Stimulated activated CD4-positive, alpha-beta T cell treated with anti-CD3 and anti-CD28 coated beads, Interleukin-12 subunit alpha, Interleukin-12 subunit beta, amount 100 ng/mL, for 24 hours (primary cell): ENCODE measurements around the gene BID.

Source experiments
- DNase-seq, 2 experiments: peaks; one replicate each; pipeline ENCODE4 v3.0.0-alpha.2; 2020; ENCODE audit warnings: low read depth in 2 of 2

BID gene

GRCh38 chr22:17738386-17739128 is 35.7 kb downstream of the BID start:
- DNase-seq: no peak

DNA sequence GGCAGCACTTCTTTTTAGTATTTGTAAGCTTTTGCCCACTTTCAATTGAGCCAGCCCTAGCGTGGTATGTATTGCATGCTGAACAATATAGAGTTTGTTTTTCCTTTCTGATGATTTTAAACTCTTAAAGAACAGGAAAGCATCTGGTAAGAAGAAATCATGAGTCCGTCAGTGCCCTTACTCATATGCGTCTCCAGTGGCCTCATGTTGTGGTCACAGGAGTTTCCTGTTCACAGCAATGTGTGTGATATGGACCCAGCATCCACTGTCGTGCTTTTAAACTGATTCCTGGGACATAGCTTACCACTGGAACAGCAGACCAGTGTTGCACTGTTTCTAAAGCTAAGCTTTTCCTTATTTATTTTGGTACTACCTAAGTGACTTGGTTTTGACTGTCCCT is 40.1 kb downstream of the BID start:
- no peak for DNase-seq

DNA sequence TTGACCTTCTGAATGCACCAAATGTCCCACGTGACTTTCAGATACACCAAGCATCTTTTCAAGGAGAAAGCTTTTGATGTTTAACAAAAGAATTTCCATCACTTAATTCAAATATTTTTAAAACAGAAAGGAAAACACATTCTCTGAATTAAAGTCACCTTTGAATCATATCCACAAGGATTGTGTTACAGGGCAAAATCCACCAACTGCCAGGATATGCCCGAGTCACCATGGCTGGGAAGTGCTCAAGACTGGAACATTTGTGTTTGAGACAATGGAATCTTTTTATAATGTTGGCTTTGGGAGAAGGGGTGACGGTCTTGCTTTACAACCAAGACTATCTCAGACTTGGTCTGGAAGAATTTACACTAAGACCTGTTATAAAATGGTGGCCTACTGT is 40.8 kb downstream of the BID start:
- DNase-seq: no peak

- DNase-seq: no peak
Measured at GRCh38 chr22:17732251-17732854, 41.9 kb downstream of the BID start.

DNA sequence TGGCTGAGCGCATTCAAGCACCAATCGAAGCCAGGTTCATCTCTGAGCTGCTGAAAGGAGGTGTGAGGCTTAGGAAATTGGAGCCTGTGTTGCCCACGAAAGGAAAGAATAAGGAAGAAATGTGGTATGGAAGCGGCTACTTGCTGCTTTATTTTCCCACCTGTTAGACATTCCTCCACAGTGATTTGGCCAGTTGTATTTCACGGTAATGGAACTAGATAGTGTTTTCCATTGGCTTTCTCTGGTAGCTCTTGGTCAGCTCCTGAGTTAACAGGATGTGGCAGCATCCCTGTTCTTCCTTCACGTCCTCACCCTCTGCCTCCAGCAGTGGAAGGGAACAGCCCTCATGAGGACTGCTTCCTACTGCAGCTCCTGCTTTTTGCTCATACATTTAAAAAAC is 44.7 kb downstream of the BID start:
- DNase-seq: no peak

DNA sequence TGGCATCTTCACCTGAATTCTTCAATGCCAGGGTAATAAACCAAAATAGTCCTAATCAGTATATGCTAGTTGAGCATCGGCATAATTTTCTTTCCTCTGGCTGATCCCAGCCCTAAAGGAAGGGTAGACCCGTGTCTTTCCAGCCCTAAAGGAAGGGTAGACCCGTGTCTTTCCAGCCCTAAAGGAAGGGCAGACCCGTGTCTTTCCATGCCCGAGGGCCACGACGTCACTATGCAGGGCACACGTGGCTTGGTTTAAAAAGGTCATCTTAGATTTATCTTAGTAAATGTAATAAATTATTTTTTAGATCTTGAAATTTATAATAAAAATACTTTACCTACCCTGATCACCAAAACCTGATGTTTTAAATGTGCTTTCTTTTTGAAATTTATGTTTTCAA is 45.5 kb downstream of the BID start:
- no peak for DNase-seq

GRCh38 chr22:17726928-17727897 is 47.1 kb downstream of the BID start:
- no peak for DNase-seq

DNA sequence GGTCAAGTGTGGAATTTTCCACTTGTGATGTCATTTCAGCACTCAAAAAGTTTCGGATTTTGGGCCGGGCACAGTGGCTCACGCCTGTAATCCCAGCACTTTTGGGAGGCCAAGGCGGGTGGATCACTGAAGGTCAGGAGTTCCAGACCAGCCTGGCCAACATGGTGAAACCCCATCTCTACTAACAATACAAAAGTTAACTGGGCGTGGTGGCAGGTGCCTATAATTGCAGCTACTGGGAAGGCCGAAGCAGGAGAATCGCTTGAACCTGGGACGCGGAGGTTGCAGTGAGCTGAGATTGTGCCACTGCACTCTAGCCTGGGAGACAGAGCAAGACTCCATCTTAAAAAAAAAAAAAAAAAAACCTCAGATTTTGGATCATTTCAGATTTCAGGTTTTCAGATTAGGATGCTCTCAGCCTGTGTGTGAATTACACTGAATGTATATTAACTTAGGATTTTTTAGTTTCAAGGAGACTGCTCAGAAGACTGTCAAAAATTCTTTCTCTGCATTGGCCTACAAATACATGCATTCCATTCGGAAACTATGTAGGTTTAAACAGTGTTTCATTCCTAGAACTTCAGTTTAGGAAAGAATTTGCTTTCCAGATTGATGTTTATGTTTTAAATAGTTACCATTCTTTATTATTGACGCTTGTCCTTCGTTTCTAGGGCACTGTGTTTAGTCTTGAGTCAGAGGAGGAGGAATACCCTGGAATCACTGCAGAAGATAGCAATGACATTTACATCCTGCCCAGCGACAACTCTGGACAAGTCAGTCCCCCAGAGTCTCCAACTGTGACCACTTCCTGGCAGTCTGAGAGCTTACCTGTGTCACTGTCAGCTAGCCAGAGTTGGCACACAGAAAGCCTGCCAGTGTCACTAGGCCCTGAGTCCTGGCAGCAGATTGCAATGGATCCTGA is 48.0 kb downstream of the BID start:
- no peak for DNase-seq

DNA sequence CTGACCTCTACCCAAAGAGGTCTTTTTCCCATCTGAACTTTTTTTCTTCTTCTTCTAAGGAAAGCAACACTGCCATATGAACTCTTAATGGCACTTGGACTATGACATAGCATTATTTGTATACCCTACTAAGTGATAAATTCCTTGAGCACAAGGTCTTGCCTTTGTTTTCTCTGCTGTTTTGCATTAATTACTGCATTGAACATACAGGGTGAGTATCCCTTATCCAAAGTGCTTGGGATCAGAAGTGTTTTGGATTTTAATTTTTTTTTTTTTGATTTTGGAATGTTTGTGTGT is 48.8 kb downstream of the BID start:
- DNase-seq: no peak

- no peak for DNase-seq
Measured at GRCh38 chr22:17724678-17725499, 49.4 kb downstream of the BID start.

DNA sequence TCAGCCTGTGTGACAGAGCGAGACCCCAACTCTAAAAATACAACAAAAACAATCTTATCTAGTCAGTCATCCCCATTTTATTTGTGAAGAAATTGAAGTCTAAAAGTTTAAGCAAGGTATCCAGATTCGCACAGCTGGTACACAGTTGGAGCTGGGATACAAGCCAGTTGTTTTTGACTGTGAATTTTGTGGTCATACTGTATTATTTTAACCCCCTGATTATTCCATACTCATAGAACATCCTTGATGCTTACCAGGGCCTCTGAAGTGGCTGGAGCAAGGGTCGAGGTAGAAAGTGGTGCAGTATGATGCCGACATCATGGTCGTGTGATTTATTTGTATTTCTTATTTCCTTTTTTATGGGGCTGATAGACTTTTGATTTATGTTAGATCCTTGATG is 50.0 kb downstream of the BID start:
- no peak for DNase-seq

DNA sequence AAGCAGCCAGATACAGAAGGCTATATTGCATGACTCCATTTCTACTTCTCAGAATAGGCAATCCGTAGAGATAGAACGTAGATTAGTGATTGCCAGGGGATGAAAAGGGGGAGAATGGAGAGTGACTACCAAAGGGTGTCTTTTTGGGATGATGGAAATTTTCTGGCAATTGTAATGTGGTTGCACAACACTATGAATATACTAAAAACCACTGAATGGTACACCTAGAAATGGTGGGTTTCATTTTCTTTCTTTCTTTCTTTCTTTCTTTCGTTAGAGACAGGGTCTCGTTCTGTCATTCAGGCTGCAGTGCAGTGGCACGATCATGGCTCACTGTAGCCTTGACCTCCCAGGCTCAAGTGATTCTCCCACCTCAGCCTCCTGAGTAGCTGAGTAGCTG is 54.4 kb downstream of the BID start:
- DNase-seq: no peak

GRCh38 chr22:17717708-17718107 is 56.6 kb downstream of the BID start:
- DNase-seq: no peak

- DNase-seq: no peak
Measured at GRCh38 chr22:17716529-17716928, 57.7 kb downstream of the BID start.

GRCh38 chr22:17712441-17712840 is 61.8 kb downstream of the BID start:
- DNase-seq: no peak

GRCh38 chr22:17710023-17710422 is 64.2 kb downstream of the BID start:
- DNase-seq: no peak

DNA sequence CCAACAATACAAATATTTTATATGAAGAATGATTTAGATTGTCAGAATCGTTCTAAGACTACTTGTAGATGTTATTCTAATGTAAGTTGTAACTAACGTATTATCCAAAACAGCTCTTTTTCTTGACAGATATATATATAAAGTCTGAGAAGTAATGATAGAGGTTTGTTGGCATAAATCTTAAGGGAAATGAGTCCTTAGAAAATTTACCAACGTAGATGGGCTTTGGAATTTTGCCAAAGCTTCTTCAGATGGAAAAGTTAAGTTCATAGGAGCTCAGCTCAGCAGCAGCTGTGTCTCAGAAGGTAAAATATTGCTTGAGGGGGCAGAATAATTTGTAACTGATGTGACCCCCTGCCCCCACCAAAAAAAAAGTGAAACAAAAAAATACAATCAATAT is 66.7 kb downstream of the BID start:
- DNase-seq: no peak

DNA sequence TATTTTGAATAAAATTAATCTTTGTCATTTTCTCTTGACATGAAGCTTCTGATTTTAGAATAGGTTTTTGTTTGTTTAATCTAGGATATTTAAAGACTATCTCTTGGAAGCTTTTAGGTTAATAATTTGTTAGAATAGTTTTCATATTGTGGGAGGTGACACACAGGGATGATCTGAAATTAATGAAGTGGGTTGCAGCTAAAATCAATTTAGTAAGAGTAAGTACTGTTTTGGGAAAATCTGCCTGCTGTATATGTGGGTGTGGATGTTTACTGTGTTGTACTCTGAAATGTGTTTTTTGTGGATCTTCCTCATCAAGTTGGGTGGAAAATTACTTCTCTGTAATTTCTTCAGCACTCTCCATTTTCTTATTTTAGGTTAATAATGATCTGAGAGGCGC is 67.3 kb downstream of the BID start:
- DNase-seq: no peak

DNA sequence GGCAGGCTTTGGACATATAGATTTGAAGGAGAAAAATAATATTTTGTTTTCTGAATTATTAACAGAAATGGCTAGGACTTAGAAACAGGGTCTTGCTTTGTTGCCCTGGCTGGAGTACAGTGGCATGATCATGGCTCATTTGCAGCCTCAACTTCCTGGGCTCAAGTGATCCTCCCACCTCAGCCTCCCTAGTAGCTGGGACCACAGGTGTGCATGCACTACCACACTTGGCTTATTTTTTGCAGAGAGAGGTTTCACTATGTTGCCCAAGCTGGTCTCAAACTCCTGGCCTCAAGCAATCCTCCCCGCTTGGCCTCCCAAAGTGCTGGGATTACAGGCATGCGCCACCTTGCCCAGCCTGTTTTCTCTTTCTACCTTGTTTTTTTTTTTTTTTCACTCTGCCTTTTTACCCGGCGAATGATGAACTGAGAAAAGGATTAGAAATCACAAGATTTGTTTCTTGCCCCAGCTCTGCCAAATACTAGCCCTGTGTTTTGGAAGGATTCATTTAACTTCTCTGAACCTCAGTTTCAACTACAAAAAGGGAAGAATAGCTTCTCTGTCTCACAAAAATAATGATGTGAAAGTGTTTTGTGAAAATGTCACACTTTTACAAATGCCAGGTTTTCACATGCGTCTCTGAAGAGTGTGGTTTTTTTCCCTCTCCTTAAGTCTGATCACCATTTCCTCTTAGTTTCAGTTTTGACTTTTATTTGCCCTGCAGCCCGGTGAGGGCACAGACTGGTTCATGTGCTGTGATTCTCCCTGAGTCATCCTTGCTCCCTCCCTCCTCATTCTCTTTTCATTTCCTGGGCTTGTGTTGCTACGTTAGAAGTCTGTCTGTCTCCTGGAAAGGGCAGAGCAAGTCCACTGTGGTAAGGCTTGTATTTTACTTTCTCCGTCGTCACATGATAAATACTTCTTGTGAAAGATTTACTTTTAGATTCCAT is 68.0 kb downstream of the BID start:
- peak; percentile 25 to 31 for DNase-seq

DNA sequence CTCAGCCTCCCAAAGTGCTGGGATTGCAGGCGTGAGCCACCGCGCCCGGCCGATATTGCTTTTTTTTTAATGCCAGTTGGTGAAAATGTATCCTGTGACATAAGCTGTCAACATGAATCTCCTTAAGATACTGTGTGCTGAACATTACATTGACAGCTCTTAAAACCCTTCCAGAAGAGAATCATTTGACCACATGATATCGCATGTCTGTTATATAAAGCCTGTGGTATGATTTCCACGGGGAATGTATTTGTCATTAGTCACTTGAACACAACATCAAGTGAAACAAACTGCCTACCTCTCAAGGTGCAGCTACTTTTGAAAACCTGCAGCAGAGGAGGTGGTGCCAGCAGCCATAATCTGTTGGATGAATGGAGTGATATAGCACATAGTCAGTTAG is 68.7 kb downstream of the BID start:
- DNase-seq: no peak
